Endometrium (tissue), 2 donors: ENCODE measurements around the gene CRK.
"Not testable (repeated sequence)": the region's sequence is repeated elsewhere in the genome, so short reads cannot be mapped to it uniquely, and the experiment has no call there.

Experiments used
- FAIRE-seq: peaks from 2 replicates; lab custom pipeline; 2012; peaks lifted over from hg19 to GRCh38; lab: Jason Lieb, UNC
- donor health status: control.
- donor health status: control.

CRK gene

DNA sequence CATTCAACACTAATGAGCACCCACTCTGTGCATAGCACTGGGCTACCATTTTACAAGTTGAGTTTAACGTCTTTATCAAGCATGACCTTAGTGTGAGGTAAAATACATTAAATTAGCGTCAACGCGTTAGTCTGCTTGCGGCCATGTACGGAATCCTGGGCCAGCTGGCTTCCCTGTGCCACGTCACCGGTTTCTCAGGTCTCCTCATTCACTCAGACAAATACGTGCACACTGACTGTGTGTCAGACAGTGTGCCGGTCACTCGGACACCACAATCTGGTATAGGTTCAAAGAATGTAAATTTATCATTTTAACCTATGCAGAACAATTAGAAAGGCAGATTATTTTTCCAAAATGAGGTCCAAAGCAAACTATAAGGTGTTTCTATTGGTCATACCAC is 34.6 kb downstream of the CRK start:
- no peak for FAIRE-seq

DNA sequence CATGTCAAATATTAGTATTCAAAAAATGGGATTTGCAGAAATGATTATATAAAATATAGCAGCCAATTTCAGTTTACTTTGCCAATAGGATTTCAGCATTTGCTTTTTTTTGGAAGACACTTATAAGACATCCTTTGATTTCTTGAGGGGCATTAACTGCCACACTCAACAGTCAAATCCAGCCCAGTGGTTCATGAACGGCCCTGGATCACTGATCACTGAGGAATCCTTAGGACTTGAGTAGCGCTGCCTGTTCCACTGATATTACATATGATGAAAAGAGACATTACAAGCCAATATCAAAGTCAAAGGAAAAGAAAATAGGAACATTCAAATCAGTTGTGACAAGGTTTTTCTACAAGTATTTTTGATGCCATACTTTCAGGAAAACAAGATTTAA is 35.1 kb downstream of the CRK start:
- no peak for FAIRE-seq

DNA sequence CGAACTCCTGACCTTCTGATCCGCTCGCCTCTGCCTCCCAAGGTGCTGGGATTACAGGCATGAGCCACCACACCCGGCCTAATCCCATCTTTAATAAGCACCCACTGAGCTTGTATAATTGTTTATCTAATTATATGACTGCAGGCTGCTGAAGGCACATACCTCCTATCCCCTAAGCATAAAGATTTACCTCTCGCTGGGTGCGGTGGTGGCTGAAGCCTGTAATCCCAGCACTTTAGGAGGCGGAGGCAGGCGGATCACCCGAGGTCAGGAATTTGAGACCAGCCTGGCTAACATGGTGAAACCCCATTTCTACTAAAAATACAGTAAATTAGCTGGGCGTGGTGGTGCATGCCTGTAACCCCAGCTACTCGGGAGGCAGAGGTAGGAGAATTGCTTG is 35.9 kb downstream of the CRK start:
- no peak for FAIRE-seq

DNA sequence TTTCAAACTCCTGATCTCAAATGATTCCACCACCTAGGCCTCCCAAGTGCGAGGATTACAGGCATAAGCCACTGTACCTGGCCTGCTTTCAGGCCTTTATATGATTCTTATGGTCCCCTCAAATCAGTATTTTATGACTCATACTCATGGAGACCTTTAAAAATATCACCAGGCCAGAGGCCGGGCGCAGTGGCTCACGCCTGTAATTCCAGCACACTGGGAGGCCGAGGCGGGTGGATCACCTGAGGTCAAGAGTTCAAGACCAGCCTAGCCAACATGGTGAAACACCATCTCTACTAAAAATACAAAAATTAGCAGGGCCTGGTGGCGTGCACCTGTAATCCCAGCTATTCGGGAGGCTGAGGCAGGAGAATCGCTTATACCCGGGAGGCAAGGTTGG is 37.6 kb downstream of the CRK start:
- FAIRE-seq, result not testable (repeated sequence)

DNA sequence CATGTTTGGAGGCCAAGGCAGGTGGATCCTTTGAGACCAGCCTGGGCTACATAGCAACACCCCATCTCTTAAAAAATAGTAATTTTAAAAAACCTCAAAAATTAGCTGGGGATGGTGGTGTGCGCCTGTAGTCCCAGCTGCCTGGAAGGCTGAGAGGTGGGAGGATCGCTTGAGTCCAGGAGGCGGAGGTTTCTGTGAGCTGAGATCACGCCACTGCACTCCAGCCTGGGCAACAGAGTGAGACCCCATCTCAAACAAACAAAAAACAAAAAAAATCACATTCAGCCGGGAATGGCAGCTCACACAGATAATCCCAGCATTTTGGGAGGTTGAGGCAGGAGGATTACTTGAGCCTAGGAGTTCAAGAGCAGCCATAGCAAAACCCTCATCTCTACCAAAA is 39.6 kb downstream of the CRK start:
- FAIRE-seq, result no peak

DNA sequence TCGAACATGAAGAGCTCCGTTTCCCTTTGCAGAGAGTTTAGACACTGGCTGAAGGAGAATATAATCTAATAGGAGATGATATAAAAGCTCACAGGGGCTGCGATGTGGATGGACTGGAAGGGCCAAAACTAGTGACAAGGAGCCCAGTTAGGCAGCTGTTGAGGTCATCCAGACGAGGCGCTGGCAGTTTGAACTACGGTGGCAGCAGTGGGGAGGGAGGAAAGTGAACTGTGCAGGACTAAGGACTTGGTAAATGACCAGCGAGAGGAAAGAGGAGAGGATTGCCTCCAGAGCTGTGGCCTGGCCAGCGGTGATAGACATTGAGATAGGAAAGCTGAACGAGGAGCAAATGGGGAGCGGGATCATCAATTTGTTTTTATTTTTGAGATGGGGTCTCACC is 41.4 kb downstream of the CRK start:
- no peak for FAIRE-seq

DNA sequence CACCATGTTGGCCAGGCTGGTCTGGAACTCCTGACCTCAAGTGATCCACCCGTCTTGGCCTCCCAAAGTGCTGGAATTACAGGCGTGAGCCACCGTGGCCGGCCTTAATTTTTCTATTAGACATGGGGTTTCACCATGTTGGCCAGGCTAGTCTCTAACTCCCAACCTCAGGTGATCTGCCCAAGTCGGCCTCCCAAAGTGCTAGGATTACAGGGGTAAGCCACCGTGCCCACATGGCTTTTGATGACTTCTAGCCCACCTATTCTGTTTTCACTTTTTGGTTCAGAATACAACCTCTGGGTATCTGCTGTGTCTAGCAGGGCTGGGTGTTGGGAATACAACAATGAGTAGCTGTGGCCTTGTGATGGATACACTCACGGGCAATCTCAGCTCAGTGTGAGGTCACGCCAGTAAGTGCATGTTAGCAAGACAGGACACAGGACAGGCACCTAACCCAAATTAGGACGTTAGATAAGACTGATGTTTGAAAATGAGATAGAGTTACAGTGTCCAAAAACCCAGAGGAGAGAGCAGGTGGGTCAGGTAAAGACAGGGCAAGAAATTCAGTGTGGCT is 41.9 kb downstream of the CRK start:
- FAIRE-seq, result no peak

DNA sequence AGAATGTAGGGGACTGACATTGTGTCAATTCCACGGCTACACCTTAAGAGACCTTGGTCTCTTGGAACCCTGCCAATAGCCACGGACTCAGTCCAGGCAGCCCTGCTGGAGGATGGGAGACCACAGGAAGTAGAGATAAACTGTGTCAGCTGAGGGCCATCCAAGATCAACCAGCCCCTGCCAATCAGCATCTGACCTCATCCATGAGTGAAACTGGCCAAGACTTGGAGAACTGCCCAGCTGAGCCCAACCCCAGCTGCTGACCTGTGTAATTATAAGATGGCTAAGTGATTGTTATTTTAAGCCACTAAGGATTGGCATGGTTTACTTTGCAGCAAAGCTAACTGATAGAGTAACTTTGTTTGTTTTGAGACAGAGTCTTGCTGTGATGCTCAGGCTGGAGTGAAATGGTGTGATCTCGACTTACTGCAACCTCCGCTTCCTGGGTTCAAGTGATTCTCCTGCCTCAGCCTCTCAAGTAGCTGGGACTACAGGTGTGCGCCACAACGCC is 42.7 kb downstream of the CRK start:
- FAIRE-seq, result no peak

DNA sequence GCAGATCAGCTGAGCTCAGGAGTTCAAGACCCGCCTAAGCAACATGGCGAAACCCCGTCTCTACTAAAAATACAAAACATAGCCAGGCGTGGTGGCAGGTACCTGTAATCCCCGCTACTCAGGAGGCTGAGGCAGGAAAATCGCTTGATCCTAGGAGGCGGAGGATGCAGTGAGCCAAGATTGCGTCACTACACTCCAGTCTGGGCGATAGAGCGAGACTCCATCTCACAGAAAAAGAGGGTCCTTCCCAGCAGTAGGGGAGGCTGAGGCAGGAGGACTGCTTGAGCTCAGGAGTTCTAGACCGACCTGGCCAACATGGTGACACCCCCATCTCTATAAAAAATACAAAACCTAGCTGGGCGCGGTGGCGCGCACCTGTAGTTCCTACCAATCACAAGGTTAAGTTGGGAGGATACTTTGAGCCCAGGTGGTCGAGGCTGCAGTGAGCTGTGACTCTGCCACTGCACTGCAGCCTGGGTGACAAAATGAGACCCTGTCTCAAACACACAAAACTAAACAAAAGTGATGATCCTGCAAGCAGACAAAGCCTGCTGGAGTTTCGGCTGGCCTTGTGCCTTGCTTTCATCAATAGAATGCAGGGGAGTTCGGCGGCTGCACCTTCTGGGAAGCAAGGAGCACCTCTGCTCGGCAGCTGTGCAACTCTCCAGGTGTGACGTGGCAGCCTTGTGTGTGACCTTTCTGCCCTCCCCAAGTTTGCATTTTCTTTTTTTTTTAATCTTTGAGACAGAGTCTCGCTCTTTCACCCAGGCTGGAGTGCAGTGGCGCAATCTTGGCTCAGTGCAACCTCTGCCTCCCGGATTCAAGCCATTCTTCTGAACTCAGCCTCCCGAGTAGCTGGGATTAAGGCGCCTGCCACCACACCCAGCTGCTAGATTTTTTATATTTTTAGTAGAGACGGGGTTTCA is 43.6 kb downstream of the CRK start:
- FAIRE-seq, result no peak

DNA sequence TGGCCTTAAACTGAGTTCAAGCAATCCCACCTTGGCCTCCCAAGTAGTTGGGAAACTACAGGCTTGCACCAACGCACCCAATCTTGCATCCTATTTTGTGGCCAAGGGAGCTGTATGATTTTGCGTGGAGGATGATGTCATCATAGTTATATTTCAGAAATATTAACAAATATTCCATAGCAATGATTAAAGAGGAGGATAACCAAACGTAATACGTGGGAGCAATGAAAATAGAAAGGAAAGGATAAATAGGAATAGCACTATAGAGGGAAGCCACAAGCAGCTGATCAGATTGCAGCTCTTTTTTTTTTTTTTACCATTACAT is 53.8 kb downstream of the CRK start:
- FAIRE-seq, result no peak

DNA sequence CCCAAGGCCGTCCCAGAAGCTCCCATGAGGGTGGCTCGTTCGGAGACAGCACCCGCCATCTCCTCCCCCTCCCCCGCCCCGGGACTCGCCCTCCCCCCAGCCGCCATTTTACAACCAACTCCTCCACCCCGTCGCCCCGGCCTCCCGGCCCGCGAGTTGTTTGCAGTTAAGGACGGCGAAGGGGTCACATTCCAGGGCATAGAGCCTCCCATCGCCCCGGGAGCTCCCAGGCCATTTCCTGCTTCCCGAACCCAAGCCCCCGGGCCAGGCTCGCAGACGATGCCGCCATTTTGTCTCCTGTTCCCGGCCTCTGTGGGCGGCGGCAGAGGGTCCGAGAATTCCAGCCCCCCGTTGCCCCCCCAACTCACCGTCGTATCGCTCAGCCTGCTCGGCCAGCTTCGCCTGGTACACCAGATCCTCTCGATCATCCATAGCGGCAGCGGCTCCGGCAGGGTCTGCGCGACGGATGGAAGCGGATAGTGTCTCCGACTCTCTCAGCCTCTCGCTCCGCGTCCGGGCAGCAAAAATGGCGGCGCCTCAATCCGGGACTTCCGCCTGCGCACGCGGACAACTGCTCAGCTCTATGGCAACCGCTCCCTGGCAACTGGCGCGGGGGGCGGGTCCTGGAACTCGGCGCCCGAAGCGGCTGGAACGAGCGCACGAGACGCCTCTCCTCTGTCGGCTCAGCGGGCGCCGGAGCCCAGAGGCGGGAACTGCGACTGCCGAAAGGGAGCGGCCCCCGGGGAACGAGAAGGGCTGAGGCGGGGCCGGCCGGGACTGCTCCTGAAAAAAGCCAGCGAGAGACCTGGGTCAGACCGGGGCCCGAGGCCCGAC is 56.1 kb downstream of the CRK start, which contains the start of gene YWHAE:
Gene YWHAE (minus strand): TSS at position 544 of the 834 bp plus-strand sequence. CDS start 112 bp downstream, at position 432.
- FAIRE-seq, result peak; percentile 41

DNA sequence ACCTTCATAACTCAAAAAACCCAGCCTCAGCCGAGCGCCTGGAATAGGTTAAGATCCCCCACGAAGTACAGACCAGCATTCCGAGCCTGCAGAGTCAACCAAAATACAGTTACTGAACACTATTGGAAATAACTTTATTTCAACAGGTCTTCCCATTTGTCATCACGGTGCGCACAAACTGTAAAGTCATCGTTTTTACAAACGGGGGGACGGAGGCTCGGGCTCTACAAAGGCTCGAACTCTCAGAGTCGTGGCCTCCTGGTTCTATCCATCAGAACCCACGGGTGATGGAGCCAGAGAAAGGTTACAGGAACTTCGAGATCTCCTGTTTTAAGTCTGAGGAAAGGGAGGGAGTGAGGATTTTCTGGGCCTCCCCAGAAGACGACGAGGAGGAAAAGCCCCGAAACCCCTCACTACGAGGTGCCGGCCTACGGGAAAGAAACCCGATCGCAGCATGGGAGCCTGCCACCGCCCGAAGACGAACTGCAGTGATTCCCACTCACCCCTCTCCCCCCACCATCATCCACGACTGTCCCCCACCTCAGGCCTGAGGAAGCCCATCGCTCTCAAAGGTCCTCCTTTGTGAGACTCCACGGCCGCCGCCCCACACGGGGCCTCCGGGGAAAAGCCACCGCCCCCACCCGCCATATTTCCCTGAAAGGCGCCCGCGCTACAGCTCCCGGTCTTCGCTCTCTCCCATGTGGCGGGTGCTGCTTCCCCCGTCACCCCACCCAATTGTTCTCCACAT is 56.9 kb downstream of the CRK start:
- no peak for FAIRE-seq

DNA sequence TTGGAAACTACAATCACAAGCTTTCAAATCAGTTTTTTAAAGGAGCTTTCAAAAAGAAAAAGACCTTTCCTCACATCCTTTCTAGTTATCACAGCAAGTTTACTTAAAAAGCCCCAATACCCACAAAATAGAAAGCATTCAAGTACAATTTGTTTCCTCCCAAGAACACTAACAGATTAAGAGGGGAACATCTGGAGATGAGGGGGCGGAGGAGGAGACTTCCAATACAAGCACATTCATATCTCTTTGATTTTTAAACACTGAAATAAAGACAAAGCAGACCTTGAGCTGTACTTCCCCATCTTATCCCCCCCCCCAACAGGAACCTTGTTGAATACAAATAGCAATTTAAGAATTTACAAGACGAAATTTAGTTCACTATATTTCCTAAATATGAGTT is 58.0 kb downstream of the CRK start:
- FAIRE-seq, result no peak

DNA sequence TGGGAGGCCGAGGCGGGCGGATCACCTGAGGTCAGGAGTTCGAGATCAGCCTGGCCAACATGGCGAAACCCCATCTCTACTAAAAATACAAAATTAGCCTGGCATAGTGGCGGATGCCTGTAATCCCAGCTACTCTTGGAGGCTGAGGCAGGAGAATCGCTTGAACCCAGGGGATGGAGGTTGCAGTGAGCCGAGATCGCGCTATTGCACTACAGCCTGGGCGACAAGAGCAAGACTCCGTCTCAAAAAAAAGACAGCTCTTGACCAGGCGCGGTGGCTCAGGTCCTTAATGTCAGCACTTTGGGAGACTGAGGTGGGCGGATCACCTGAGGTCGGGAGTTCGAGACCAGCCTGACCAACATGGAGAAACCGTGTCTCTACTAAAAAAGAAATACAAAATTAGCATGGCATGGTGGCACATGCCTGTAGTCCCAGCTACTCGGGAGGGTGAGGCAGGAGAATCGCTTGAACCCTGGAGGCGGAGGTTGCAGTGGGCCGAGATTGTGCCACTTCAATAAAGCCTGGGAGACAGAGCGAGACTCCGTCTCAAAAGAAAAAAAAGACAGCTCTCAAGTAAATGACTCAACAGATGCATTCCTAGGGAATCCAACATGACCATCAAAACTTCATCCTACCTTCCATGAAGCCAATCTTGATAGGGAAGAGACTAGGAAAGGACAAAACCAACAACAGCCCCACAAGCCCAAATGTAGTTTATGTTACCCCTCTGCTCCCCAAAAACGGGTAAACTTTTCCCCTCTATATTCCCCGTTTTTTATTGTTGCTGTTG is 60.0 kb downstream of the CRK start:
- FAIRE-seq, result not testable (repeated sequence)

DNA sequence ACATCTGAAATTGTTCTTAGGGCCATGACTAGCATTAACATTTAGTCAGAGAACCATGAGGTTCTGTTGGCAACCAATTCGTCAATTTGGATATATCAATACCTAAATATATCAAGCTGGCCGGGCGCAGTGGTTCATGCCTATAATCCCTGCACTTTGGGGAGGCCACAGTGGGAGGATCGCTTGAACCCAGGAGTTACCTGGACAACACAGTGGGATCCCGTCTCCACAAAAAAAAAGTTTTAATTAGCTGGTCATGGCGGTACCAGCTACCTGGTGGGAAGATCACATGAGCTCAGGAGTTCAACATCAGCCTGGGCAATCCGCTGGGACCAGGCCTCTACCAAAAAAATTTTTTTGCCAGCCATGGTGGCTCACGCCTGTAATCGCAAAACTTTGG is 64.5 kb downstream of the CRK start:
- no peak for FAIRE-seq

DNA sequence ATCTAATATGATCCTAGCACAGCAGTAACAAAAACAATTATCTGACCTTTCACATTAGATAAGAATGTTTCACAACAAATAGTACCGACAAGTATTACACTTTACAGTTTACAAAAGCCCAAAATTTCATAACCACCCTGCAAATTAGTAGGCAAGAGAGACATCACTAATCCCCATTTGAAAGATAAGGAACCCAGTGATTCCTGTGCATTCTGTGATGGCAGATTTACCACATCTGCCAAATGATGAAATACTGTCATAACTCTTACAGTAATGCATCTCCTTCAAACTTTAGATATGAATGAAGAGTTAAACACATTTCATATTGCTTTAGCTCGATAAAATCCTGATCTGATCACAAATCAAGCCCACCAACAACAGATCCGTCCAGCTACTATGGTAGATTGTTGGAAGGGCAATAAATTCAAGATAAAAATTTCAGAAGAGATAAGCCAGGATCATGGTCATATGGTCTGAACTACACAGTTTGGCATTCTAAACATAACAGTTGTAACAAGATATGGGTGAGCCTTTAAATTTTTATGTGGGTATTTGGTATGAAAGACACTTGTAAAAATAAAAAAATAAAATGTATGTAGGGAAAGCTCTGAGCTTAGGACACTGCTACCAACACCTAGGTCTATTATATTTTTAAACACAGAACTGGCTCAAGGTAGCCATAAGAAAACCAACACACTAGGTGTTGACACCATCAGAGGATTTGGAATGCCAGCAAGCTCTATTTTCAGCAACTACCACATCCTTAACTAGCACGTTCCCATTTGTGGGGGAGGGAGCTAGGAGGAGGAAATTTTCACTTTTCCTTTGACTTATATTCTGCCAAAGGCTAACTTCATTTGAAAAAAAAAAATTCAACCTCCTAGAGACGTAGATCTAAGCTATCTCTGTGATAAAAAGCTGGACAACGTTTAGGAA is 65.3 kb downstream of the CRK start:
- no peak for FAIRE-seq

DNA sequence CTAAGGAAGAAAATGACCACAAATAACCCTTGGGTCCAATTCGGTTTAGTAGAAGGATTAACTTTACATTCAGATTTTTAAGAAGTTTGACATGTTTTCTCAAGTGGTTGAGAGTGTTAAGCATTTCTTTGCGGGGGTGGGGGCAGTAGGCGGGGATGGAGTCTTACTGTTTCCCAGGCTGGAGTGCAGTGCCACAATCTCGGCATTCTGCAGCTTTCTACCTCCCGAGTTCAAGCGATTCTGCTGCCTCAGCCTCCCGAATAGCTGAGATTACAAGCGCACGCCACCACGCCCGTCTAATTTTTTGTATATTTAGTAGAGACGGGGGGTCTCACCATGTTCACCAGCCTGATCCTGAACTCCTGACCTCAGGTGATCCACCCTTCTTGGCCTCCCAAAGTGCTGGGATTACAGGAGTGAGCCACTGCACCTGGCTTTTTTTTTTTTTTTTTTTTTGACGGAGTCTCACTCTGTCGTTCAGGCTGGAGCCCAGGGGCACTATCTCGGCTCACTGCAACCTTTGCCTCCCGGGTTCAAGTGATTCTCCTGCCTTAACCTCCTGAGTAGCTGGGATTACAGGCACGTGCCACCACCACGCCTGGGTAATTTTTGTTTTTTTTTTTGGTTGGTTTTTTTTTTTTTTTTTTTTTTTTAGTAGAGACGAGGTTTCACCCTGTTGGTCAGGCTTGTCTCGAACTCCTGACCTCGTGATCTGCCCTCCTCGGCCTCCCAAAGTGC is 68.4 kb downstream of the CRK start:
- not testable (repeated sequence) for FAIRE-seq

DNA sequence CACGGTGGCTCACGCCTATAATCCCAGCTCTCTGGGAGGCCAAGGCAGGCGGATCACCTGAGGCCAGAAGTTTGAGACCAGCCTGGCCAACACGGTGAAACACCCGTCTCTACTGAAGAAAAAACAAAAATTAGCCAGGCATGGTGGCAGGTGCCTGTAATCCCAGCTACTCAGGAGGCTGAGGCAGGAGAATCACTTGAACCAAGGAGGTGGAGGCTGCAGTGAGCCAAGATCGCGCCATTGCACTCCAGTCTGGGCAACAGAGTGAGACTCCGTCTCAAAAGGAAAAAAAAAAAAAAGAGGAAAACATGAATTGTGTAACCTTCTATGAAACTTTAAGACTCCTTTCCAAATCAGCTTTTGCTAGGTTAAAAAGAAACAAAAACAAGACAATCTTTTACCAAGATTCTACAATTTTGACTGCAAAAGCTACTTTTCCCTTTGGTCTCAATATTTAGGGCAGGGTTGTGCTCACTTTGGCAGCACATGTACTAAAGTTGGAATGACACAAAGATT is 69.3 kb downstream of the CRK start:
- FAIRE-seq, result not testable (repeated sequence)

DNA sequence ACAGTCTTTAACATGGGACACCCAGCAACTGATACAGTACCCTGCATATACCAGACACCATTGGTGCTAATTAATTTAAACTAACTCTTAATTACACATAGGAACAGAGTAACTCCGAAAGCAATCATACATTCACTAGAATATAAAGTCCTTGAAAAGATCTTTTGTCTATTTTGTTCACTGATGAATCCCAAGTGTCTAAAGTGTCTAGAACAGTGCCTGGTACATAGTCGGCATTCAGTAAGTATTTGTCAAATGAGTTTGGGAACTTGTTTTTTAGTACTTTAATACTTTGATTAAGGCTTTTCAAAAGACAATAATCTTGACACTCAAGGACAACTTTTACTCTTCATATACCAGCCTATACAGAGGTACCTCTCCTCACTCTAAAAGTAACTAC is 69.8 kb downstream of the CRK start:
- no peak for FAIRE-seq
